Jurkat, Clone E6-1 (cell line): ENCODE data around the gene RALGAPA1.
"Not testable (repeated sequence)": the region's sequence is repeated elsewhere in the genome, so short reads cannot be mapped to it uniquely, and the experiment has no call there.

Experiments
- DNase-seq: peaks from one replicate; pipeline ENCODE4 v3.0.0-alpha.2; 2011; ENCODE audit warnings: low read depth, low spot score
- H3K4me3 ChIP-seq: 2 replicates; pipeline ENCODE4 v1.5.1; 2011; ENCODE audit warnings: mild to moderate bottlenecking, low read length, control low read depth, moderate library complexity

RALGAPA1 gene

DNA sequence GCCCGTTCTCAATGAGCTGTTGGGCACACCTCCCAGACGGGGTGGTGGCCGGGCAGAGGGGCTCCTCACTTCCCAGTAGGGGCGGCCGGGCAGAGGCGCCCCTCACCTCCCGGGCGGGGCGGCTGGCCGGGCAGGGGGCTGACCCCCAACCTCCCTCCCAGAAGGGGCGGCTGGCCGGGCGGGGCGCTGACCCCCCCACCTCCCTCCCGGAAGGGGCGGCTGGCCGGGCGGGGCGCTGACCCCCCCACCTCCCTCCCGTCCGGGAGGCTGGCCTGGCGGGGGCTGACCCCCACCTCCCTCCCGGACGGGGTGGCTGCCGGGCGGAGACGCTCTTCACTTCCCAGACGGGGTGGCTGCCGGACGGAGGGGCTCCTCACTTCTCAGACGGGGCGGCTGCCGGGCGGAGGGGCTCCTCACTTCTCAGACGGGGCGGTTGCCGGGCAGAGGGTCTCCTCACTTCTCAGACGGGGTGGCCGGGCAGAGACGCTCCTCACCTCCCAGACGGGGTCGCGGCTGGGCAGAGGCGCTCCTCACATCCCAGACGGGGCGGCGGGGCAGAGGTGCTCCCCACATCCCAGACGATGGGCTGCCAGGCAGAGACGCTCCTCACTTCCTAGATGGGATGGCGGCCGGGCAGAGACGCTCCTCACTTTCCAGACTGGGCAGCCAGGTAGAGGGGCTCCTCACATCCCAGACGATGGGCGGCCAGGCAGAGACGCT is 15.5 kb upstream of the RALGAPA1 start:
- H3K4me3 ChIP-seq, DNase-seq: not testable (repeated sequence)

DNA sequence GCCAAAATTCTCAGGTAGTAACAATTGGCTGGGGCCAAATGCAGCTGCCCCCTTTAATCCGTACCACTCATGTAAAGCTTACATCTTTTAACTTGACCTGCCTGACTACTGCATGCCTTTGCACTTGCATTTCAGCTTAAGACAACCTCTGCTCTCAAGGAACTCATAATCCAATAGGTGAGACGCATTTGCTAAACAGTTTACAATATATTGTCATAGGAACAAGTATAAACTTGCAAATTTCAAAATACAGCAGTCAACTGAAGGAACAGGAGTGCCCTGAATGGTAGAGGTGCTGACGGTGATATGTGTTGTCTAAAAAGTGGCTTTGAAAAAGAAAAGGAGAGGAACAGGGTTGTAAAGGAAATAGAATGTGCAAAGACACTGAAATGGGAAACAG is 13.4 kb upstream of the RALGAPA1 start:
- no peak overlapping the region for H3K4me3 ChIP-seq

GRCh38 chr14:35821564-35822411 is 12.7 kb upstream of the RALGAPA1 start:
- DNase-seq, result peak; percentile 51
- H3K4me3 ChIP-seq, result no peak overlapping the region

More for the DNA sequence above, 13.4 kb upstream of the RALGAPA1 start:
- no peak for DNase-seq

DNA sequence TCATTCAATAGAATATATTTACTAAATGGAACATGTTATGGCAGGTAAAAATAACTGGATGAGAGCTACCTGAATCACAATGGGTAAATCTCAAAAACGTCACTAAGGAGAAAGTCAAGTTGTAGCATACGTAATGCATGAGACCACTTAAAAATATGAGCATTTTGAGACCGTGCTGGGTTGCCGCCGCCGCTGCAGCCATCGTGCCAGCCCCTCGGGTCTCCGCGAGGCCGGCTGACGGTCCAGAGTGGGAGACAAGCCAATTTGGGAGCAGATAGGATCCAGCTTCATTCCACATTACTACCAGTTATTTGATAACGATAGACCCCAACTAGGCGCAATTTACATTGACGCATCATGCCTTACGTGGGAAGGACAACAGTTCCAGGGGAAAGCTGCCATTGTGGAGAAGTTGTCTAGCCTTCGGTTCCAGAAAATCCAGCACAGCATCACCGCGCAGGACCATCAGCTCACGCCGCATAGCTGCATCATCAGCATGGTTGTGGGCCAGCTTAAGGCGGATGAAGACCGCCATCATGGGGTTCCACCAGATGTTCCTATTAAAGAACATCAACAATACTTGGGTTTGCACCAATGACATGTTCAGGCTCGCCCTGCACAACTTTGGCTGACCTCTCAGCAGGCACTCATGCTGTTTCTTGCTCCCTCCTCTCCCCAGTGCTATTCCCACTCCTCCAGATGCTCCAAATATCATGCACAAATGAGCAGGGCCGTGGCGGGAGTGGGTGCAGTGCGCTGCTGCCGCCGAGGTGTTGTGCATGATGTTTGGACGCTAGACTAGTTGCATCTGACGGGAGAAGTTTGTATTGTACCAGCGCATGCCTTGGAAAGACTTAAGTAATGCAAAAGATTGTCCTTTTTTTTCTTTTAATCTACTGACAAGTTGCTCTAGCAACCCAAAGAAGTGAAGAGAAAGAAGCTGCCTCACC is 10.8 kb upstream of the RALGAPA1 start:
- DNase-seq, result no peak
- no peak overlapping the region for H3K4me3 ChIP-seq

GRCh38 chr14:35818346-35819115 is 9.4 kb upstream of the RALGAPA1 start:
- peak; percentile 44 for DNase-seq
- no peak overlapping the region for H3K4me3 ChIP-seq

GRCh38 chr14:35814371-35815005 is 5.4 kb upstream of the RALGAPA1 start:
- H3K4me3 ChIP-seq, result no peak overlapping the region
- DNase-seq, result peak; percentile 67

- DNase-seq, result no peak
- H3K4me3 ChIP-seq, result no peak overlapping the region
These were observed 1.9 kb upstream of the RALGAPA1 start for GRCh38 chr14:35810963-35811362.

- DNase-seq, result no peak
- H3K4me3 ChIP-seq, result no peak overlapping the region
These were observed 502 bp upstream of the RALGAPA1 start for GRCh38 chr14:35809597-35809996.

DNA sequence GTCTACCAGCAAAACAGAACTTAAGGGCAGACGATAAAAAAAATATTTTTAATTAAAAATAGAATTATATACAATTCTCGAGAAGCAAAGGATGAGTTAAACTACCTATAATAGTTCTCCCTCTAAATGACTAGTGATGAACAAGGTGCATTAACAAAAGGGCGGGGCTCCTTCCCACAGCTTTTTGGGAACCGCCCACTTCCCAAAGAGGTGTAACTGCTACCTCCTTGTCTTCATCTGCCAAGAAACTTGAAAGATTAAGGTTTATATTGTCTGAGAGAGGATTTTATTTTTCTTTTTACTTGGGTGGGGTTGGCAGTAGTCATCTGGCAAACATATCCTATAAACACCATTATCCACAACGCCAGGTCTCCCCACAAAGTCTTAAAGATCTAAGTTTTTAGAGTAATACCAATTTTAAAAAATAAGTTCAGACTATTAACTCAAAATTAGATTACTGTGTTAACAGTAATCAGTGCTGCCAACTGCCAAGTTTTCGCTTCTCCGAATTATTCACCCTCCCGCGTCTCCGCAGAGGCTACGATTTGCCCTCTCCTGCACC is 938 bp downstream of the RALGAPA1 start:
- H3K4me3 ChIP-seq, result peak overlapping the region; percentile 66
- DNase-seq, result no peak

- DNase-seq, result no peak
- H3K4me3 ChIP-seq, result no peak overlapping the region
These were observed 1.7 kb downstream of the RALGAPA1 start for GRCh38 chr14:35807131-35807961.

GRCh38 chr14:35806006-35806907 is 2.8 kb downstream of the RALGAPA1 start:
- H3K4me3 ChIP-seq, result no peak overlapping the region
- no peak for DNase-seq

- H3K4me3 ChIP-seq, result no peak overlapping the region
- DNase-seq, result no peak
These were observed 11.3 kb downstream of the RALGAPA1 start for GRCh38 chr14:35797796-35798195.

DNA sequence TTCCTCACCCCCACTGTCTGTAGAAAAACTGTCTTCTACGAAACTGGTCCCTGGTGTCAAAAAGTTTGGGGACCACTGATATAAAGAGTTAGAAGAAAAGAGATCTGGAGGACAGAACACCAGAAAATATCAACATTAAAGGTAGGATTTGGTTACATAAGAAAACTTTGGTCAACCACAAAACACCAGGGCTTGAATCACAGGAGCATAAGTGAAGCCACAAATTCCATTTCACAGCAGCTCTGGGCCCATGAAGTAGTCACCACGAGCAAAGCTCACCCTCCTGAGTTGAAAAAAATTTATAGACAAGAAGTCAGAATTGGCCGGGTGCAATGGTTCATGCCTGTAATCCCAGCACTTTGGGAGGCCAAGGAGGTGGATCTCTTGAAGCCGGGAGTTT is 19.4 kb downstream of the RALGAPA1 start:
- H3K4me3 ChIP-seq, result no peak overlapping the region
- DNase-seq, result peak; percentile 50

DNA sequence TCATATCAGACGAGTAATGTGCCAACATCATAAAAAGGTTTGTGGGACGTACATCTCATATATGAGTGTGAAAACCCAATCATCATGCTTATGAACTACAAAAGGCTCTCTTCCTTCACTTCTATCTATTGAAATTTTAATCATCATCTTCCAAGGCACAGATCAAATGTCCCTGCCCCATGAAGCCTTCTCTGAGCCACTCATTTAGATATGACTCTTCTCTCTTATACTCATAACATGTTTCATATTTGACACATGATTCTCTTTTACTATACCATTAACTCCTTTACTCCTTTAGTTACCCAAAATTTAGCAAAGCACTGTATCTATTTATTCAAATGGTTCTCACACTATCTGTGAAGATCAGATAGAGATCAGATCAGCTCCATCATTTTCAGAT is 22.2 kb downstream of the RALGAPA1 start:
- H3K4me3 ChIP-seq, result no peak overlapping the region
- no peak for DNase-seq

DNA sequence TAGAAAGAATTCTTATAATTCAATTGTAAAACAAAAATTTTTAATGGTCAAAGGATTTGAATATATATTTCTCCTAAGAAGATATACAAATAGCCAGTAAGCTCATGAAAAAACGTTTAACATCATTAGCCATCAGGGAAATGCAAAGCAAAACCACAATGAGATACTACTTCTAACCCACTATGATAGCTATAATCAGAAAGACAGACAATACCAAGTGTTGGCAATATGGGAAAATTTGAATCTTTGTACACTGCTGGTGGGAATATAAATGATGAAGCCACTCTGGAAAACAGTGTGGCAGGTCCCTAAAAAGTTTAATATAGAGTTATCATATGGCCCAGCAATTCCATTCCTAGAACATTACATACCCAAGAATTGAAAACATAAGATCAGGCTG is 25.4 kb downstream of the RALGAPA1 start:
- no peak overlapping the region for H3K4me3 ChIP-seq
- no peak for DNase-seq

DNA sequence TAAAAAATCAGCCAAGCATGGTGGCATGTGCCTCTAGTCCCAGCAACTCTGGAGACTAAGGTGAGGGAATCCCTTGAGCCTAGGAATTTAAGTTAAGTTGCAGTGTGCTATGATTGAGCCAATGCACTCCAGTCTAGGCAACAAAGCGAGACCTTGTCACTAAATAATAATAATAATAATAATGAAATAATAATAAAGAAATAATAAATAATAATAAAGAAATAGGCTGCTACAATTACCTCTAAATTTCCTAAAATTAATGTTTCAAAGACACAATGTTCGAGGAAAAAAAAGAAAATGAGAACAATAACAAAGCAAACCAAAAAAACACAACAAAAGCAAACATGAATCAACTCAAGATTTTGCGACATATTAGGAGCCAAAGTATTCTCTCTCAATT is 29.7 kb downstream of the RALGAPA1 start:
- no peak overlapping the region for H3K4me3 ChIP-seq
- DNase-seq, result no peak
